ENCODE measurements around the gene TMED1.

Gene TMED1

GRCh38 chr19:10830931-10831779 is 4.9 kb downstream of the TMED1 start:
- DNase-seq = no peak

- no peak for DNase-seq
These were observed 5.6 kb downstream of the TMED1 start for GRCh38 chr19:10830370-10830769.

- no peak for DNase-seq
These were observed 6.0 kb downstream of the TMED1 start for GRCh38 chr19:10829967-10830366.

GRCh38 chr19:10828981-10829821 is 6.8 kb downstream of the TMED1 start:
- no peak for DNase-seq

- no peak for DNase-seq
These were observed 9.2 kb downstream of the TMED1 start for GRCh38 chr19:10826846-10827245.

GRCh38 chr19:10826231-10826630 is 9.8 kb downstream of the TMED1 start:
- DNase-seq = no peak

- DNase-seq = no peak
These were observed 12.3 kb downstream of the TMED1 start for GRCh38 chr19:10823690-10824089.

- no peak for DNase-seq
These were observed 15.8 kb downstream of the TMED1 start for GRCh38 chr19:10820173-10820572.

GRCh38 chr19:10819124-10820060 is 16.6 kb downstream of the TMED1 start:
- no peak for DNase-seq

- no peak for DNase-seq
These were observed 17.5 kb downstream of the TMED1 start for GRCh38 chr19:10818301-10819123.

- no peak for DNase-seq
These were observed 18.5 kb downstream of the TMED1 start for GRCh38 chr19:10817291-10818038.

GRCh38 chr19:10816691-10817090 is 19.3 kb downstream of the TMED1 start:
- no peak for DNase-seq

- DNase-seq = no peak
These were observed 19.9 kb downstream of the TMED1 start for GRCh38 chr19:10815969-10816644.

- DNase-seq = no peak
These were observed 20.9 kb downstream of the TMED1 start for GRCh38 chr19:10815007-10815536.

GRCh38 chr19:10812902-10813404 is 23.1 kb downstream of the TMED1 start:
- peak; percentile 28 to 60 for DNase-seq

- no peak for DNase-seq
These were observed 23.8 kb downstream of the TMED1 start for GRCh38 chr19:10812196-10812595.

- no peak for DNase-seq
These were observed 24.5 kb downstream of the TMED1 start for GRCh38 chr19:10811391-10812111.

GRCh38 chr19:10809651-10810285 is 26.2 kb downstream of the TMED1 start:
- DNase-seq = peak in 1 of 2 donors; percentile 35

Data from CD4-positive, alpha-beta T cell treated with Interferon alpha-2 for 1 hour (primary cell).